ENCODE measurements around the gene APOF. TPM values are rescaled to one million over a fixed set of nuclear protein-coding genes. Genes with fewer than 3 reads are reported as not detected.

Gene APOF
- total and polyA plus RNA-seq, 2 of the 8 experiments (the other 6 are each of a cell fraction or from before 2014, with no cell fraction given): not detected

DNA sequence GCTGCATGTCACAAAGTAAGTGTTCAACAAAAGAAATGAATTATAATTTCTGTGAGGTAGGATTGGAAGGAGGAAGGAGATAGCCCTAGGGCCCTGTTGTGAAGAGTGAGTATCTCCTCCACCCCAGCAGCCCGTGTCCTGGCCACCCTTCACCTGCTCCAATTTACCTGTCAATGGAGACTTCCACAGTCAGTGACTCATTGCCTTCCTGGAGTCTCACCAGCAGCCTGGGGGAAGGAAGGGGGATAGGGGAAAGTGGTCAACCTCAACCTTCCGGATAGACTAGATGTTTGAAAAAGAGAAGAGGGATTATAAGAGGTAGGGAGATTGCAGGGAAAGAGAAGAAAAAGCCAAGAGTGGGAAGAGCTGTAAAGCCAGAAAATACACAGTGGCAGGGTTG, 12.0 kb downstream of the APOF start:
- Histone ChIP-seq H3K79me1 (ENCODE audit: low read depth, low read length) (no peaks in the 10 kb centered on the region; the same call in 1 of the 2 replicates), H3K9ac (replicated peaks in 1 of 4; ENCODE audit: extremely low read depth in 1 of 4, low read depth in 3 of 4, low read length in 3 of 4) (no peak overlapping the region), H2BK5ac (ENCODE audit: low read depth, low read length) (no peak overlapping the region), H4K8ac (ENCODE audit: extremely low read depth, insufficient read depth, low read length) (no peak overlapping the region), H3K27me3 (replicated peaks in 1 of 4; ENCODE audit: control insufficient read depth in 3 of 4, extremely low read depth in 1 of 4, insufficient read depth in 3 of 4, low read length in 3 of 4) (no peaks in the 10 kb centered on the region), H2BK15ac (ENCODE audit: low read length) (no peak overlapping the region), H3K56ac (replicated peaks; ENCODE audit: insufficient read length, low read depth, low read length) (no peak overlapping the region), H2BK120ac (replicated peaks; ENCODE audit: low read depth, low read length) (no peak overlapping the region), H4K5ac (ENCODE audit: insufficient read length, low read depth, low read length) (no peak overlapping the region), H3K4me1 (replicated peaks in 1 of 4; ENCODE audit: control insufficient read depth in 3 of 4, insufficient read depth in 4 of 4, low read length in 3 of 4) (no peaks in the 10 kb centered on the region), H3K23ac (ENCODE audit: insufficient read length) (no peak overlapping the region), H3K36me3 (ENCODE audit: control insufficient read depth in 2 of 4, insufficient read depth in 4 of 4, low read length in 3 of 4) (peaks cover 16 to 65% (median 47%) of the 10 kb centered on the region in 4 experiments), H2AK5ac (ENCODE audit: low read depth, low read length) (no peak overlapping the region), H3K9me3 (ENCODE audit: insufficient read depth in 2 of 2, low read depth in 1 of 2, low read length in 1 of 2) (no peaks in the 10 kb centered on the region; a peak in 1 of 4 replicates), H3K27ac (ENCODE audit: low read depth, low read length) (no peak overlapping the region), H2AFZ (ENCODE audit: low read length) (no peak overlapping the region), H2BK20ac (ENCODE audit: low read length) (no peak overlapping the region), H4K91ac (replicated peaks; ENCODE audit: insufficient read length, low read length) (no peak overlapping the region), H3K4me2 (ENCODE audit: insufficient read depth in 1 of 2, low read depth in 2 of 2, low read length in 2 of 2) (no peak overlapping the region), H3K18ac (ENCODE audit: extremely low read depth, low read length) (no peak overlapping the region), H3K23me2 (ENCODE audit: low read depth, low read length) (no peaks in the 10 kb centered on the region), H3K4me3 (ENCODE audit: extremely low read depth in 1 of 4, insufficient read depth in 2 of 4, low read depth in 3 of 4, low read length in 4 of 4) (no peak overlapping the region), H3K4ac (replicated peaks; ENCODE audit: insufficient read length, low read depth, low read length) (no peak overlapping the region), H4K20me1 (replicated peaks in 1 of 2; ENCODE audit: control insufficient read depth in 1 of 2, insufficient read depth in 2 of 2, low read length in 2 of 2) (no peaks in the 10 kb centered on the region), H2BK12ac (ENCODE audit: low read depth, low read length) (no peak overlapping the region), H3K14ac (ENCODE audit: insufficient read length) (no peak overlapping the region), H3K79me2 (ENCODE audit: control insufficient read depth in 1 of 2, insufficient read depth in 2 of 2, low read length in 2 of 2) (no peaks in the 10 kb centered on the region)
- FAIRE-seq (no peak), DNase-seq (ENCODE audit: low read depth in 1 of 2, low spot score in 2 of 2) (no peak)
- CTCF ChIA-PET (ENCODE audit: partially characterized antibody): interaction anchor here (0.5 to 1.8 kb wide), 5 partner anchors 10 to 260 kb away, joined by 3 to 7 read pairs (median 3); partner anchors contain the start of genes IL23A and STAT2
- WGBS, 2 experiments (ENCODE audit: extremely low coverage in 1 of 2, insufficient coverage in 1 of 2, insufficient read length in 1 of 2, insufficient replicate concordance in 2 of 2, low coverage in 1 of 2, low lambda C conversion rate in 2 of 2, missing lambda C conversion rate in 1 of 2): 74% methylated on average over 2 of the region's 2 CpGs; no CpG with 5 or more reads in 1 of the 2 experiments
- POLR2A ChIA-PET (ENCODE audit: partially characterized antibody): interaction anchor here (1.1 to 4.3 kb wide), 3 partner anchors 10 to 96 kb away, joined by 3 to 20 read pairs (median 6); partner anchors contain the start of genes IL23A and STAT2
- TF ChIP-seq CEBPB (IDR thresholded peaks at IDR 0.05; ENCODE audit: low read depth, low read length) (no peak), TCF12 (IDR thresholded peaks at IDR 0.05; ENCODE audit: low read depth, low read length) (no peak), TEAD4 (IDR thresholded peaks at IDR 0.05; ENCODE audit: low read depth, low read length) (no peak), EP300 (IDR thresholded peaks at IDR 0.05; ENCODE audit: borderline replicate concordance in 1 of 2, low read depth in 2 of 2, low read length in 2 of 2) (no peak), KDM4A (IDR thresholded peaks at IDR 0.05; ENCODE audit: low read depth, low read length, severe bottlenecking) (no peak), RAD21 (IDR thresholded peaks at IDR 0.05 in 1 of 2, conservative IDR thresholded peaks at IDR 0.05 in 1 of 2; ENCODE audit: low read depth in 2 of 2, low read length in 2 of 2) (no peak)
- TF ChIP-seq, protein P1, sequence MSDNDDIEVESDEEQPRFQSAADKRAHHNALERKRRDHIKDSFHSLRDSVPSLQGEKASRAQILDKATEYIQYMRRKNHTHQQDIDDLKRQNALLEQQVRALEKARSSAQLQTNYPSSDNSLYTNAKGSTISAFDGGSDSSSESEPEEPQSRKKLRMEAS (IDR thresholded peaks at IDR 0.05): no peak
